AML-193 (cell line): ENCODE measurements around the gene DEPP1.

Experiments used
- DNase-seq, 2 experiments: peaks; one replicate each; lab custom pipeline; 2025; lab: John Stamatoyannopoulos, UW

The DEPP1 gene

GRCh38 chr10:44993922-44994751, 15.5 kb upstream of the DEPP1 start:
- no peak for DNase-seq

- no peak for DNase-seq
Measured at GRCh38 chr10:44993226-44993921, 14.8 kb upstream of the DEPP1 start.

- no peak for DNase-seq
Measured at GRCh38 chr10:44992732-44993225, 14.2 kb upstream of the DEPP1 start.

DNA sequence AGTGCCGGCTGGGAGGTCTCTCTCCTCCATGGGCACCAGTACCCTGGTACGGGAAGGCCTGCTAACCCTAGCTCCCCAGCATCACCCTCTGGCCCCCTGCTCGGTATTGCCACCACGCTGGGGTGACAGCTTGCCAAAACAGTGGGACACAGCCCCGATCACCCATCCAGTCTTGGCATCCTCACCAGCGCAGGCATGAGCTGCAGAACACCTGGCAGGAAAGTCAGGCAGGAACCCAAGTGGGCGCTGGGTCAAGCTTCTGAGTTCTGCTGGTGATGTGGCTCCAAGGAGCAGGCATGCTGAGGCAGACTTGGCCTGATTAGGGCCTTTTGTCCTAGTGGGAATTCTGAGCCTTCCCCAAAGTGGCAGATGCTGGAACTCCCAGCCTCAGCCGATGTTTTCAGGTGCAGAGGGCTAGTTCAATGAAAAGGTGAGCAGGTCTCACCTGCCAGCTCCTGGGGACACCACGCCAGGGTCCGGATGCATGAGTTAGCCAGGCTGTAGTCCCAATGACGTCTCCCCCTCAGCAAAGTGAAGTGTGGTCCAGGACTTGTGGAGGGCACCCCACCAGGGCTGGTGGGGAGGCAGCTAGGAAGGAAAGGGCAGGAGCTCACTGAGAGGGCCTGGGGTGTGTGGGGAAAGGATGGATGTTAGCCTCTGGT, 13.6 kb upstream of the DEPP1 start:
- no peak for DNase-seq

GRCh38 chr10:44991571-44991970, 13.0 kb upstream of the DEPP1 start:
- no peak for DNase-seq

DNA sequence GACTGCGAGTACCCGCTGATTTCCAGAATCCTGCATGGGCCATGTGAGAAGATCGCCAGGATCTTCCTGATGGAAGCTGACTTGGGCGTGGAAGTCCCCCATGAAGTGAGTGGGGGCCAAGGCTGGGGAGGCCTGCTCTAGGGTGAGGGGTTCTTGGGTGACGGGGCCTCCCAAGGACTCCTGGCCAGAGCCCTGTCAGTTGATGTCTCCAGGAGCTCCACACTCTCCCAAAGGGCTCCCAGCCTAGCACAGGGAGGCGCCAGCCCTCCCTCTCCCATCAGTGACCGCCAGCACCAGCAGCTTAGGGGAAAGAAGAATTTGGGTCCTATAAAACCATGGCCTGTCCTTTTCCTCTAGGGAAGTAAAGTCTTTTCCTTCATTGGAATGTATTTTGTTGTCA, 12.4 kb upstream of the DEPP1 start:
- no peak for DNase-seq

- DNase-seq: no peak
Measured at GRCh38 chr10:44990302-44990655, 11.7 kb upstream of the DEPP1 start.

GRCh38 chr10:44989597-44990301, 11.1 kb upstream of the DEPP1 start:
- DNase-seq: no peak

DNA sequence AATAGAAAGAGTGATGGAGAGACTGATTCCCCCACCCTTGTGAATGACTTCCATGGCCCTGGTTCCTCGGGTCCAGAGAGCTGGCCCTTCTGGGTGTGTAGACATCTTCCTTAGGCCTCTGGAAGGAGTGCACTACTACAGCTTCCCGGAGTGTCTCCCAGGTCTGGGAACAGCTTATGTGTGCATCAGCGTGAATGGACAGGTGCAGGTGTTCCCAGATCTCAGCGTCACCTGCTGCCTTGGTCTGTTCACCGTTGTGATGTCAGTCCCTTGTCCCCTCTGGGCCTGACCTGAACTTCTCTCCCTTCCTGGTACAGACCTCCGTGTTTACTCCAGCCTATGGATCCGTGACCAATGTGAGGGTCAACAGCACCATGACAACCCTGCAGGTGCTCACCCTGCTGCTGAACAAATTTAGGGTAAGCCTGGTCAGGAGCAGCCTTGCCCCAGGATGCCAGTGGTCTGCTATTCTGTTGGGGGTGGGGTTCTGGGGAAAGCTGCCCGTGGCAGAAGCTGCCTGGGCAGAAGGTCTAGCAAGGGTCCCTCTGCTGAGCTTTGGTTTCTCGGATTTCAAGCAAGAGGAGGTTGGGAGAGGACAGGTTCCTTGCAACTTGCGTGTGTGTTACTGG, 10.5 kb upstream of the DEPP1 start:
- DNase-seq: no peak

- DNase-seq: no peak
Measured at GRCh38 chr10:44986670-44987069, 8.1 kb upstream of the DEPP1 start.

- no peak for DNase-seq
Measured at GRCh38 chr10:44986179-44986578, 7.6 kb upstream of the DEPP1 start.

DNA sequence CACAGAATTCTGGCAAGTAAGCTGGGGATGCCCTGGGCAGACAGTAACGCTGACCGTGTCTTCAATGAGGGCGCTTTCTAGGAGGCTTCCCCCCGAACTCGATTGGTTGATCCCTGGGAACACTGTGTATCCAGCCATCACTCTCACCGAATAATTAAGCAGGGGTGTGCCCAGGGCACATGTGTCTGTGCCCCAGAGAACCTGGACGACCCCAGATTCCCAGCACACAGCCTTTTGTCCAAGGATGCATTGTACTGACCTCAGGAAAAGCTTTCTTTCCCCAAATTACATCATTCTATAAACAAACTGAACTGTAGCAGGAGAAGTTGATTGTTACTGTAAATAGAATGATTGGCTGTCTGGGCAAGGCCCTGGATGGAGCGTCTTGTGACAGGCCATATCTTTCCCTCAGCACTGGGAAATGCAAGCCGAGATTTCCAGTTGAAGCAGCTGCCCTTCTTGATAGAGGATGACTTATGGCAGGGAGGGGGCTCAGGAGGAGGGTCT, 6.6 kb upstream of the DEPP1 start:
- DNase-seq: no peak

GRCh38 chr10:44984671-44985101, 6.1 kb upstream of the DEPP1 start:
- DNase-seq: no peak

- no peak for DNase-seq
Measured at GRCh38 chr10:44983895-44984278, 5.3 kb upstream of the DEPP1 start.

DNA sequence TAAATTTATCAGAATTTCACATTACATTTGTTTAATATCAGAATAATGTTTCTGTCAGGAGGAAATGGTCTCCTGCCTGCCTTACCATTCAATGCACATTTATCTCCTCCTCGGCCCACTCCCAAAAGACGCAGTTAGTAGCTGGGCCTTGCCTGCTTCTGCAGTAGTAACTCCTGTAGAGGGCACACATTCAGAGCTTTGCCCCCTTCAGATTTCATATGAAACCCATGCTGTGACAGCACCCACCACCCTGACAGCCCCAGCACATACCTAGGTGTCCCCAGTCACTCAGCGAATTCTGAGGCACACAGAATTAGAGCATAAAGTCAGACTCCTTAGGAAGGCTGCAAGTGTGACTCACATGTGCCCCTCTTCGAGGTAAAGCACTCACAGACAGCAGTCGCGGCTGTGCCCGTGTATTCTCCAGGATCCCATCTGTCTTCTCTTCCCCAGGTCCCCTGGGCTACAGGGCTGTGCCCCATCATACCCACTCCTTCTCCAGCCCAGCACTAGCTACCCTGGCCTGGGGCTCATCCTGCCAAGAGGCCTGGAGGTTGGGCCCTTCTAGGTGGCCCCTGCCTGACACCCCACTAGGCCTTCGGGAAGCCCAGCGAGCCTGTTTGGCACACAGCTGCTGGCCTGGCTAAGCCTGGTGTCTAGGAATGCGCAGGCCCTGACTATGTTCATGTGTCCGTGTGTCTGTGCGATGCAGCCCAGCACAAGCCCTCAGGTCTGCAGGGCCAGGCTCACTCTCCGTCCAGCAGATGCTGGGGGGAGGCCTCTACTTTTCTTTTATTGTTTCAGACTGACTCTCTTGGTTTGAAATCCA, 4.7 kb upstream of the DEPP1 start:
- no peak for DNase-seq

- no peak for DNase-seq
Measured at GRCh38 chr10:44982496-44982895, 3.9 kb upstream of the DEPP1 start.

DNA sequence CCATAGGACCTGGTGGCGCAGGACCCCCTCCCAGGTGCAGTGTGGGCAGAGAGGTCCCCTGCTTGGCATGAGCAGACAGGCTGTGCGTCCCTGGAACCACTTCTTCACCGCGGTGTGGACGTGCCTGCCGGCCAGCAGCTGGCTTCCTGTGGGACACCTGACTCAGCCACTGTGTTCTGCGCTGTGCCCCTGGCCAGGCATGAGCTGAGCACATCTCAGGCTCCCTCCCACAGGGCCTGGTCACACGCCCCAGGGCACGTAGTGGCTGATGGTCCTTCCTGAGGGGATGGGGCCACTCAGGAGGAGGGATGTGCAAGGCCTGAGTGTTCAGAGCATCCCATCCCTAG, 3.5 kb upstream of the DEPP1 start:
- DNase-seq: no peak

GRCh38 chr10:44981172-44982113, 2.8 kb upstream of the DEPP1 start:
- no peak for DNase-seq

GRCh38 chr10:44980309-44981171, 1.9 kb upstream of the DEPP1 start:
- no peak for DNase-seq
